NCI-H345 treated with DMSO at 0.1 percent for 48 hours (cell line): Measurements from ENCODE around the gene ZNF622.
"Not testable (repeated sequence)": the region's sequence is repeated elsewhere in the genome, so short reads cannot be mapped to it uniquely, and the experiment has no call there.

Source experiments
- DNase-seq: peaks from one replicate; lab custom pipeline; 2025; ENCODE audit not compliant: unreplicated experiment; lab: John Stamatoyannopoulos, UW

Gene ZNF622

GRCh38 chr5:16436065-16436682 is 29.4 kb downstream of the ZNF622 start:
- DNase-seq = not testable (repeated sequence)

GRCh38 chr5:16431490-16431889 is 34.1 kb downstream of the ZNF622 start:
- DNase-seq = peak; percentile 24

- DNase-seq = no peak
Measured at GRCh38 chr5:16430349-16431089, 35.1 kb downstream of the ZNF622 start.

- no peak for DNase-seq
Measured at GRCh38 chr5:16428359-16428758, 37.2 kb downstream of the ZNF622 start.

- DNase-seq = no peak
Measured at GRCh38 chr5:16427587-16427986, 38.0 kb downstream of the ZNF622 start.

- DNase-seq = no peak
Measured at GRCh38 chr5:16418471-16418922, 47.1 kb downstream of the ZNF622 start.

- DNase-seq = no peak
Measured at GRCh38 chr5:16417398-16418074, 48.1 kb downstream of the ZNF622 start.

- DNase-seq = no peak
Measured at GRCh38 chr5:16414861-16415260, 50.7 kb downstream of the ZNF622 start.

- no peak for DNase-seq
Measured at GRCh38 chr5:16413166-16413860, 52.3 kb downstream of the ZNF622 start.

GRCh38 chr5:16412556-16412955 is 53.0 kb downstream of the ZNF622 start:
- no peak for DNase-seq

- no peak for DNase-seq
Measured at GRCh38 chr5:16411741-16412455, 53.7 kb downstream of the ZNF622 start.

- DNase-seq = no peak
Measured at GRCh38 chr5:16411235-16411634, 54.4 kb downstream of the ZNF622 start.

- no peak for DNase-seq
Measured at GRCh38 chr5:16410338-16410737, 55.3 kb downstream of the ZNF622 start.

GRCh38 chr5:16406630-16407029 is 59.0 kb downstream of the ZNF622 start:
- no peak for DNase-seq

GRCh38 chr5:16406023-16406422 is 59.6 kb downstream of the ZNF622 start:
- DNase-seq = no peak
